Suppressor macrophage treated with lipopolysaccharide for 4 hours (primary cell): ENCODE measurements around the gene KLHDC7B.

Experiments used
- DNase-seq: peaks from one replicate; pipeline ENCODE4 v3.0.0-alpha.2; 2020

Gene KLHDC7B

GRCh38 chr22:50545522-50546325 lies at the start of gene KLHDC7B:
KLHDC7B (plus strand) TSS chr22:50545899; CDS start chr22:50546244, 345 bp downstream.
- no peak for DNase-seq

- DNase-seq = no peak
These were observed 48.6 kb upstream of the KLHDC7B start for GRCh38 chr22:50497093-50497492.

DNA sequence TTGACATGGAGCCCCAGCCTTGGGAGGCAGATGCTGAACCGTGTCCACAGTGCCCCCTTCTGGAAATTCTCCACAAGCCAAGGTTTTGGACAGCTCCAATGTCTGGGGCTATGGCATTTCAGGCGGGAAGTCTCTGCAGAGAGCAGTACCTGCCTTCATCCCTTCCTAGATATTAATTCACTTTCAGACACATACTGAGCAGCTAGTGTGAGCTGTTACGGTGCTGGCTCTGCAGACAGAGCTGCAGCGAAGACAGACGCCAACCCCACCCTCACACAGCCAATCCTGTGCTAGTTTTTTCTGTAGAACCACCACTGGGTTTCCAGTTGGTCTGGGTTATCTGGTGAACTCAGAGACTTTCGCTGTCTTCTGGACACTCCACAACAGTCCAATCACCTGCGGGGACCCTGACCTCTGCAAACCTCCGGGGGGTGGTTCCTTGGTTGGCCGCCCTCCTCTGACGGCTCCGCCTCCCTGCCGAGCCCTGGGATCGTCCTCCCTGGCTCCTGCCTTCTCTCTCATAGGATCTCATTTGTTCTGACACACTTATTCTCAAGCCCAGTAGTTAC lies 47.3 kb upstream of the KLHDC7B start:
- peak; percentile 80 for DNase-seq

DNA sequence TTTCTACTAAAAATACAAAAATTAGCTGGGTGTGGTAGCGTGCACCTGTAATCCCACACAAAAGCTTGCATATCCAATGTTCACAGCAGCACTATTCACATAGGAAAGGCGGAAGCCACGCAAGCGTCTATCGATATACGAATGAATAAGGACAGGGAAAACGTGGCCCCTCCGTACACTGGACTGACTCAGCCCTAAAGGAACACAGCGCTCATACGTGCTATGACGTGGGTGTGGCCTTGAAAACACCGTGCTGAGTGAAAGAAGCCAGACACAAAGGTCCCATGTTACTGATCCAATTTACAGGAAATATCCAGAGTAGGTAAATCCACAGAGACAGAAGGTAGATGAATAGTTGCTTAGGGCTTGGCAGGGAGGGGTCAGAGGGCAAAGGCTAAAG lies 45.2 kb upstream of the KLHDC7B start:
- DNase-seq = no peak

- no peak for DNase-seq
These were observed 43.6 kb upstream of the KLHDC7B start for GRCh38 chr22:50502096-50502495.

- DNase-seq = no peak
These were observed 42.8 kb upstream of the KLHDC7B start for GRCh38 chr22:50502628-50503474.

DNA sequence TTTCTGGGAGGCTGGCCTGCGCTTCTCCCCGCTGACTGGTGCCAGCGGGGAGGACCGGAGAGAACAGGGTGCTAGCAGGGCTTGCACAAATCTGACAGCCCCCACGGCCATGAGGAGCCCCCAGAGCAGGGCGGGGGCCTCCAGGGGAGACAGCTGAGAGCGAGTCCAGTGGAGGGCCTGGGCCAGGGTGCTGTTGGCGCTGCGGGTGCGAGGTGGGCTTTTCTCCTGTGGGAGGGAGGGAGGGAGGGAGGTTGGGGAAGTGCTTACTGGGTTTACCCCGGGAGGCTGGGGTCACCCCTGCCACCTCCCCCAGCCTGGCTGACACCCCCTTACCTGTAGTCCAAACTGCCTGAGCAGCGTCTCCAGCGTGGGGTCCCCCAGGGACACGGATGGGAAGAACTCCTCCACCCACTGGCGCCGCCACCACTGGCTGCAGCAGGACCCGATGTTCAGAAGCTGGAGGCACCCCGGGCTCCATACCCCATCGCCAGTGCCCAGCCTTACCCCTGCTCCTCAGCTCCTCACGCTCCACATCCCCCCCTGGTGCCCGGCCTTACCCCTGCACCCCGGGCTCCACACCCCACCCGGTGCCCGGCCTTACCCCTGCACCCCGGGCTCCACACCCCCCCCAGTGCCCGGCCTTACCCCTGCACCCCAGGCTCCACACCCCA lies 42.1 kb upstream of the KLHDC7B start:
- DNase-seq = no peak

DNA sequence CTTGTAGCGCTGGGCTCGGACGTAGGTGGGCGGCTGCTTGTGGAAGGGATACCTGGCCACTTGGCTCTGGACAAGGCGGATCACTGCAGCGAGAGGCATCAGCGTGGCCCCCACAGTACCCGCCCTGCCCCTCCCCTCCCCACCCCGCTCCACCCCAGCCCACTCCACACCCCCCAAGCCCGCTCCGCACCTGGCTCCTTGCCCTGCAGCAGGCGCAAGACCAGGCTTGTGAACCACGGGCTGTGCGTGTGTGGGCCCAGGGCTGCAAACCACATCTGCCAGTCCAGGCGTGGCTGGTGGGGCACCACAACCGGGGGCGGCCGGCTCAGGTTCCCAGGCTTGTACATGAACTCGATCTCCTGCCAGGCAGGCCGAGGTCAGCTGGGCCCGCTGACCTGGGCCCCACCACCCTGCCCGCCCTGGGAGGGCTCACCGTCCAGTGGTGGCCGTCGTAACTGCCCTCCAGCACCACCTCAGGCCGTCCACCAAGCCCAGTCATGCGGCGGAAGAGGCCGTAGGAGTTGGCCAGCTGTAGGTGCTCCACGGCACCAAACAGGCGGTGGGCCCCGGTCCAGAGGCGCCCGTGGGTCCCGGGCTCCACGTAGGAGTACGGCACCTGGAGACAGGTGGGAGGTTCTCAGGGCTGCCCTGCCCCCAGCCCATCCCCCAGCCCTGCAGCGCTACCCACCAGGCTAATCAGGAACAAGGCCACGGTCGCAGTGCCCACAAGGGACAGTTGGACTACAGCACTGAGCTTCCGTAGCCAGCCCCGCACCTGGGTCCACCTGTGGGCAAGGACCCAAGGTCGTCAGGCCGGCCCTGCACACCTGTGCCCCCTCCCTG lies 41.1 kb upstream of the KLHDC7B start:
- no peak for DNase-seq

DNA sequence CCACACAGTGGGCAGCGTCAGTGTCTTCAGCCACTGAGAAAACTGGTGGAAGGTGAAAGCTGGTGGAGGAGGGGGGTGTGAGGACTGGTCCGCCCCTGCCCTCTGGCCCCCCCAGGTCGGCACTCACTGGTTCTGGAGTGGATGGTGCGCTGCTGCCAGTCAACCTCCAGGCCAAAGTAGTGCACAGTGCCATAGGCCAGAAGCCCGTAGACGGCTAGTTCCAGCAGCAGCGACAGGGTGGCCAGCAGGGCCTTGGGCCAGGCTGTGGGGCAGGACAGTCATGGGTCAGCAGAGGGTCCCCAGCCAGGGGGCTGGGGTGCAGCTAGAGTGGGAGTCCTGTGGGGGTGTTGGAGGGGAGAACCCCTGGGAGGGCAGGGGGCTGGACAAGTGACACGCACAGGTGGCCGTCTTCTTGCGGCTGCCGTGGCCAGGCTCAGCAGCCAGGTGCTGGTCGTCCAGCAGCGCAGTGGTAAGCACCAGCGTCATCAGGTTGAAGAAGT lies 40.4 kb upstream of the KLHDC7B start:
- no peak for DNase-seq

DNA sequence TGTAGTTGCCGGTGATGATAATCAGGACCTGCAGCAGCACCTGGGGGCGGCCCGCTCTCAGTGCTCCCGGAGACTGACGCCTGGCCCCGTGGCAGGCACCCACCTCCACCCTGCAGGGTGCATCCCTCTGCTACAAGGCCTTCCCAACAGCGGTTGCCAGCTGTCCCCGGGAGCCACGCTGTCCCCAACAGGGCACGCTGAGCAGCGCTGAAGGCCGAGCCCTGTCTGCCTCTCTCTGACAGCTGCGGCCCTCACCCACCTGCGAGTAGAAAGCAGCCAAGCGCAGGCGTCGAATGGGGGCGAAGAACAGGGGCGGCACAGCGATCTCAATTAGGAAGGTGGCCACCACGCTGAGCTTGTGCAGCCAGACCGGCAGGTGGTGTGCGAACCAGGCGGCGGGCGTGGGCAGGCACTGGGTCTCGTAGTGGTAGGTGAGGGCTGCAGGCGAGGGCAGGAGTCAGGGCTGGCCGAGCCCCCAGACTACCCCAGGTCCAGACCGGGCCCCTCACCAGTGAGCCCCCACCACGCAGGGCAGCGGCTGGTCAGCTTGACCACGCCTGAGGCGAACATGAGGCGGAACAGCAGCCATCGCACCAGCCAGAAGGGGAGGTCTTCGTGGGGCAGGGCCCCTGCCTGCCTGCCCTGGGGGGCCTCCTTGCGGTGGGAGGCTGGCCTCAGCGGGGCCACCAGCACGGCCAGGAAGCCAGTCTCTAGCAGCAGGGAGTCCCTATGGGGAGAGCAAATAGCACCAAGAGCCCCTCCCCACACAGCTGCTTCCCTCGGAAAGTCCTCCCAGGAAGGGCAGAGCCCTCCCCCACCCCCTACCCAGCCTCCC lies 39.7 kb upstream of the KLHDC7B start:
- DNase-seq = no peak

GRCh38 chr22:50506611-50507420 lies 38.9 kb upstream of the KLHDC7B start:
- DNase-seq = no peak

DNA sequence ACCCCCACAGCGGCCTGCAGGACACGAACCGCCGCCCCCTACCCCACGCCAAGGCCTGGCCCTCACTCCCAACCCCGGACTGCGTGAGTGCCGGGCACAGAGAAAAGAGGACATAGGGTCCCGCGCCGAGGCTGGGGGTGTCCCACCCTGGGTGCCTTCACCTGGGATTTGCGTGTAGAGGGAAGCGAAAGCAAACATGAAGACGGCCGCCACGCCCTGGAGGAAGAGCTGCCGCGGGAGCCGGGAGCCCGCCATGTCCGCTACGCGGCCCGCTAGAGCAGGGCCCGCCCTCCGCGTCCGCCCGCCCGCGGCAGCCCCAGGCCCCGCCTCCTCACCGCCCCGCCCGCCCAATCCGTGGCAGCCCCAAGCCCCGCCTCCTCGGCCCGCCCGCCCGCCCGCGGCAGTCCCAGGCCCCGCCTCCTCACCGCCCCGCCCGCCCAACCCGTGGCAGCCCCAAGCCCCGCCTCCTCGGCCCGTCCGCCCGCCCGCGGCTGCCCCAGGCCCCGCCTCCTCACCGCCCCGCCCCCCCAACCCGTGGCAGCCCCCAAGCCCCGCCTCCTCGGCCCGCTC lies 38.2 kb upstream of the KLHDC7B start, which contains the start of gene LMF2:
Gene LMF2, minus strand, starts transcription at position 282 of the 570 bp plus-strand sequence. Its CDS starts 27 bp downstream, at position 255.
- DNase-seq = peak; percentile 99

DNA sequence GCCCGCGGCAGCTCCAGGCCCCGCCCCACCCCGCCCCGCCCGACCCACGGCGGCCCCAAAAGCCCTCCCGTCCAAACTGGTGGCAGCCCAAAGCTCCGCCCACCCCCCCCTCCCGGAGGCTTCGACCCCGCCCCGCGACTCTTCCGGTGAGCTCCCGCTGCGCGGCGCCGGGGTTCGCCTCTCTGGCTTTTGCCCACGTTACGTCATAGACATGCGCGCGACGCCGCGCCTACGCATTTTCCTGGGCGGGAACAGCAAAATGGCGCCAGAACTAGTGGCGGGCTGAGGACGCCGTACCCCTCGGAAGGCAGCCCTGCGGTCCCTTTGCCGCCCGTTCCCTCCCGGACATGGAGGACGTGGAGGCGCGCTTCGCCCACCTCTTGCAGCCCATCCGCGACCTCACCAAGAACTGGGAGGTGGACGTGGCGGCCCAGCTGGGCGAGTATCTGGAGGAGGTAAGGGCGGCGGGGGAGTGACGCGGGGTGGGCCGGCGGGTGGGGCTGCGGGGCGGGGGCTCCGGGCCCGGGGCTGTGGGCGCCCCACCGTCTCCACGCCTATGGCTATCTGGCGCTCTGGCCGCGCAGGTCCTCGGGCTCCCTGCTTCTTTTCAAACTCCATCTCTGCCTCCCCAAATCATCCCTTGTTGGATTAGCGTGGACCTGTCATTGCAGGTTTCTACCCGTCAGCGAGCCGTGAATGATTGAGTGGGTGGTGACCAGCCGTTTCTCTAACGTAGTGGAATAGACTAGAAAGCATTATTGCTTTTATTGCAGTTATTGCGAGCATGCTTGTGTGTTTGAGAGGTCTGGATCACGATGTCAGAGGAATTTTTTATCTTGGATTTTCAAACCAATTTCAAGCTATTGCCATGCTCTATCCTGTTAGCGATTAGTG lies 37.5 kb upstream of the KLHDC7B start, which contains the start of gene NCAPH2:
Gene NCAPH2, plus strand, starts transcription at position 234 of the 894 bp plus-strand sequence. Its CDS starts 114 bp downstream, at position 348.
- DNase-seq = peak; percentile 13

DNA sequence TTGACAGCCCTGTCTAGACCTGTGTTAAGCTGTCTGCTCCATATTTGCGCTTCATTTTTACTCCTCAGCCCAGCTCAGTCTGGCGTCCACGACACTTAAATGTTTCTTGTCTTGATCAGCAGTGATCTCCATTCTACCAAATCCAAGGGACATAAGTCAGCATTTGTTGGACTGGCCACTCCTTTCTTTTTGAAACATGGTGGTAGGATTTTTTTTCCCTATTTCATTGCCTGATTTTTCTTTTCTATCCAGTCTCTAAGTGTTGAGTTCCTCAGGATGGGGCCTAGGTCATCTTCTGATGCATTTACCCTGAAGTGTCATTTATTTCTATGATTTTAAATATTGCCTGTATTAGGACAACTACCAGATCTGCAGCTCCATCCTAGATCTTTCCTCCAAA lies 36.8 kb upstream of the KLHDC7B start:
- no peak for DNase-seq

- no peak for DNase-seq
These were observed 32.5 kb upstream of the KLHDC7B start for GRCh38 chr22:50513175-50513574.

- no peak for DNase-seq
These were observed 29.6 kb upstream of the KLHDC7B start for GRCh38 chr22:50516068-50516467.

DNA sequence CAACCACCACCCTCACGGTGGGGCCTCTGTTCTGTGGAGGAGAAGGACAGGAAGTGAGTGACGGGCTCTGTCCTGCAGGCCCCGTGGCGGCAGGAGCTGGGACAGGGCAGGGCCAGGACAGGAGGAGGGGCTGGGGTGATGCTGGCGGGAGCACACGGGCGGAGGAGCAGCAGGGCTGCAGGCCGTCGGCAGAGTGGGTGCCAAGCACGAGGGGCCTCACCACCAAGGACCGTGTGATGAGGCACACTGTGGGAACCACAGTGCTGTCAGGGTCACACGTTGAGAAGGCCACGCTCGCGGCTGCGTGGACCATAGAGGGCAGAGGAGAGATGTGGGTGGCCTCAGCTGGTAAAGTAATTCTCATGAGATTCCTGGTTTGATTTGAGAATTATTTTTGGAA lies 28.8 kb upstream of the KLHDC7B start:
- DNase-seq = no peak
